GM21619 (cell line): ENCODE measurements around the gene DHRS7C.

ENCODE experiments used
- ATAC-seq: cut with Tn5 transposase; IDR thresholded peaks from one replicate; pipeline ENCODE4 v1.9.1; 2021; ENCODE audit not compliant: unreplicated experiment

Gene DHRS7C

GRCh38 chr17:9767432-9767991 lies 23.9 kb downstream of the DHRS7C start:
- ATAC-seq = no peak

GRCh38 chr17:9766970-9767369 lies 24.4 kb downstream of the DHRS7C start:
- no peak for ATAC-seq

- ATAC-seq = no peak
These were observed 26.1 kb downstream of the DHRS7C start for GRCh38 chr17:9765322-9765721.

- ATAC-seq = no peak
These were observed 27.7 kb downstream of the DHRS7C start for GRCh38 chr17:9763643-9764042.

GRCh38 chr17:9760266-9760665 lies 31.1 kb downstream of the DHRS7C start:
- ATAC-seq = no peak

GRCh38 chr17:9755083-9755482 lies 36.3 kb downstream of the DHRS7C start:
- no peak for ATAC-seq

- no peak for ATAC-seq
These were observed 40.9 kb downstream of the DHRS7C start for GRCh38 chr17:9750524-9750923.

- no peak for ATAC-seq
These were observed 61.5 kb downstream of the DHRS7C start for GRCh38 chr17:9729735-9730420.

- no peak for ATAC-seq
These were observed 62.2 kb downstream of the DHRS7C start for GRCh38 chr17:9729034-9729650.

GRCh38 chr17:9728564-9728963 lies 62.8 kb downstream of the DHRS7C start:
- no peak for ATAC-seq

- ATAC-seq = no peak
These were observed 63.4 kb downstream of the DHRS7C start for GRCh38 chr17:9728005-9728404.

- no peak for ATAC-seq
These were observed 65.1 kb downstream of the DHRS7C start for GRCh38 chr17:9726291-9726690.

- ATAC-seq = no peak
These were observed 65.8 kb downstream of the DHRS7C start for GRCh38 chr17:9725575-9725974.
